Measurements from ENCODE around the gene S100A10.

Gene S100A10

DNA sequence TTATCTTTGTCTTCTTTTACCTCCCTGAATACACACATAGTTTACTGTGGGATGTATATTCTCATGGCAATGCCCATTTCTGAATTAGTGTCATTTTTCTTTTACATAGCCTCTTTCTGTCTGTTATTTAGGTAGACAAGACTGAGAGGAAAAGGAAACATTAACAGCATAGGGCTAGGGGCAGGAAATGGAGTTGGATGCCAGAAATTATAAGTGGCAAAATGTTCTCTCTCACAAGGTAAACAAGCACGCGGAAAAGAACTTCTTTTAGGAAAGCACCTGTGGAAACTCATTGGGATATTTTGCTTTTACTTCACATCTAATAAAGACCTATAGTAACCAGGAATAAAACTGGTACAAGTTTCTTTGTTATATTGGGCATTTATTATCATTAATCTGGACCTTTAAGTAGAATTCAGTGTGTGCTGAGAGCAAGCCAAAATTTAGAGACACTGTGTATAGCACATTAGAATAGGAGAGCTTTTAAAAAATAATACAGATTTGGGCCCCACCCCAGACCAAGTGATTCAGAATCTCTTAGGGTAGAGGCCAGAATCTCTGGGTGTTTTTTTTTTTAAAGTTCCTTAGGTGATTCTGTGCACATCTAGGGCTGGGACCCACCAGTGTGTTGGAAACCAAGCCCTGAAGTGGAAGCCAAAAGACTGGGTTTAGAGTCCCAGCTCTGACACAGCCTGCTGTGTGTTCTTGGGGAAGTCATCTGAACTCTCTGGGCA lies 32.7 kb downstream of the S100A10 start:
- DNase-seq = no peak

DNA sequence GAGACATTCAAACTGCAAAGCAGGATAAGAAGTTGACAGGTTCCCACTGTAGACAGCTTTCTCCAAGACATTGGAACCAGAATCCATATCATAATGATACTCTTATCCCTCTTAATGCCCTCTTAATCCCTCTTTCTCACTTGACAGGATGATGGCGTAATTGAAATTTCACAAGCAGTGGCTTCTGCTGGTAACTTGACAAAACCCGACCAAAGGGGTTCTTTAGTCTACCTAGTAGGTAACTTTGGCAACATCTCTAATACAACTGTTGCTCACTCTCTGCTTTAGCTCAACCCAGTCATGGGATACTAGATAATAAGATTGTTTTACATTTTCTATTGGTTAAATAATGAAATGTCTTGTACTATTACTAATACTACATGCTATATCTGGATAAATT lies 34.7 kb downstream of the S100A10 start:
- no peak for DNase-seq

GRCh38 chr1:151956957-151957497 lies 36.6 kb downstream of the S100A10 start:
- DNase-seq = no peak

DNA sequence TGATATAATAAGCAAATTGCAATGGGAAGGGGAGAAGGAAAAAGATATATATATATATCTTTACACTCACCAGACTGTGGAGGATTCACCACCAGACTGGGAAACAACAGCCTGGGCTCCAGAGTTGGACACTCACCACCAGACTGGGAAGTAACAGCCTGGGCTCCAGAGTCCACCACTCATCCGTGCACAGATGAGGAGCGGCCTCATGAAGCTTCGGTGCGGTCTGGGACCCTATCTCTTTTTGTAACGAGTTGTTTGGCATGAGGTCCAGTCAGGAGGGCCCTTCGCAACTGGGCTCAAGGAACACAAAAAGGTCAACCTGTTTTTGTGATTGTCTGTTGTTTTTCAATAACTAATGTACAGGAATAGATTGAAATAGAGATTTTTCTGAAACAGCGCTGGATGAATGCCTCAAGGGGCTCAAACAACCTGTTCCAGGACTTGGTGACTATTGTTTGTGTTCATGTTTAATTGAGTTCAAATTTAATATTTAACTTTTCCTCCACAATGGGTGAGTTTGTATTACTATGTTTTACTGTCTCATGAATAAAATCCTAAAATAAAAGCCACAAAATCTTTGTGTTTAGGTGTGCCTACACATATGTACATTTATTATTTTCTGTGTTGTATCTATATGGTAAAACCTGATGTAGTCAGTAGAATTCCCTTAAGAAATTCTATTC lies 40.1 kb downstream of the S100A10 start:
- DNase-seq = no peak

GRCh38 chr1:151952811-151953210 lies 40.8 kb downstream of the S100A10 start:
- DNase-seq = no peak

DNA sequence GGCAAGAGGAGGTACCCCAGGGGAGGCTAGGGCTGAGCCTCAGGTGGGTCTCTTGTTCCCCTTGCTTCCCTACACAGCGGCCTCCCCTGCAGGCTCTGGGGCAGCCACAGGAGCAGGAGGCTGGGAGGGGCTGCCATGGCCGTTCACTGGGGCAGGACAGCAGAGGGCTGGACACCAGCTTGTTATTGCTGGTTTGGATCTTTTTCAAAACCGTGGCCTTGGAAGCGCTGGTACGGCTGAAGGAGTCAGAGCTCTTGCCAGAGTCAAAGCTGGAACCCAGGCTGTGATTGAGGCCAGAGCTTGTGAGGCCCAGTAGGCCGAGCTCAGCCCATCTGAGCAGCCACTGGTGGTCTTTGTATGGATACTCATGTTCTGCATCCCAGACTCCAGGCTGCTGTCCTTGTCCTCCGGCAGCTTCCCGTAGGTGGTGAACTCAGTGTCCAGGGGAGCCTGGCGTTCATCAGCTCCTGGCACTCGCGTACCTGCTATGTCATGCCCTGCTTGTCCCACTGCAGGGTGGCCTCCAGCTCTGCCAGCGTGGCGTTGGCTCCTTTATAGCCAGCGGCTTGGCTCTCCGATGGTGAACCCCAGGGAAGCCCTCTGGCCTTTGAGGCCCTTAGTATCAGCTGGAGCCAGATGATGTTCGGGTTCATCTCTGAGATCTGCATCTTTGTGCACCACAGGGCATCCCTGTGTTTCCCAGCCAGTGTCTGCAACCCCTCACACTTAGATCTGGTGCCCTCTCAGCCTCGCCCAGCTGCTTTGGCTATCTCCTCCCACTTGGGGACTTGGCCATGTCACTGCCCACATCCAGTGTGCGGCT lies 44.1 kb downstream of the S100A10 start:
- no peak for DNase-seq

- DNase-seq = no peak
Measured at GRCh38 chr1:151948506-151948905, 45.2 kb downstream of the S100A10 start.

GRCh38 chr1:151947140-151947539 lies 46.5 kb downstream of the S100A10 start:
- no peak for DNase-seq

DNA sequence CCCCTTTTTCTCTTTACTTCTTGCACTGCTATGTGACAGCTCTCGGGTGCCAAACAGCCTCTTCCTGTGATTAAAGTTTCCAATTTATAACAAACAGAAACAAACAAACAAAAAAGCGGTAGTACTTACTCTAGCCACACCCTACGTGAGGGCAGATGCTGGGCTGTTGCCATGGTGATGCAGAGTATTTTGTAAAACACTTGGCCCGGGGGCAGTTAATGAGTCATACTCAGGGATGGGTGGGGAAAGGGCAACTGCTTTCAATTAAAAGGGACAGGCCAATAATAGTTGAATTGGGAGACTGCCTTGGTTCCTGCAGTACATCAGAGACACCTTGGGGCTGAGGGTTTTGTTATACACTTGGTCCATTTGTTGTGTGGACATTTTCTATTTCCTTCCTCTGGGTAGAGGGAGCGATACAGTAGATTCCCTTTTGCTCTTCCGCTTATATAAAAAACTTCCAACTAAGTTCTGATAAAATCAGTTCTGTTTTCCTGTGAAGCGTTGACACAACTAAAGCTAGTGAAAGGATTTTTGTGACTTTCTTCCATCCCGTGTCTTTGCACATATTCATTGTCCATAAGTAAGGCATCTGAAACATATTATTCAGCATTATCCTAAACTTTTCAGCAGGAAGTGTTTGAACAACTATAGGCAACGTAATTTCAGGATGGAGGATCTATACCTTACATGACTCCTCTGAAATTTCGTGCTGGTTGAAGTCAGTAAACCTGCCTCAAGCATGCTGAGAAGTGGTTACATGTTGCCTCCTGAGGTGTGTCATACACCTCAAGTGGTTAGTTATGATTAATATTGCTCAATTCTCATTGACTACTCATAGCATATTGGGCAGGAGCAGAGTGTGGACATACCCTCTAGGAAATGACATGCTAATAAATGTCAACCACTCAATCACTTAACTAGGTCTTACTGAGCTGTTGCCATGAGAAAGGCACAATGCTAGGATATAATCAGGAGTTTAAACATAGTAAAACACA lies 47.6 kb downstream of the S100A10 start:
- peak; percentile 94 to 95 for DNase-seq

GRCh38 chr1:151944857-151945575 lies 48.6 kb downstream of the S100A10 start:
- DNase-seq = peak in 1 of 2 donors; percentile 28

DNA sequence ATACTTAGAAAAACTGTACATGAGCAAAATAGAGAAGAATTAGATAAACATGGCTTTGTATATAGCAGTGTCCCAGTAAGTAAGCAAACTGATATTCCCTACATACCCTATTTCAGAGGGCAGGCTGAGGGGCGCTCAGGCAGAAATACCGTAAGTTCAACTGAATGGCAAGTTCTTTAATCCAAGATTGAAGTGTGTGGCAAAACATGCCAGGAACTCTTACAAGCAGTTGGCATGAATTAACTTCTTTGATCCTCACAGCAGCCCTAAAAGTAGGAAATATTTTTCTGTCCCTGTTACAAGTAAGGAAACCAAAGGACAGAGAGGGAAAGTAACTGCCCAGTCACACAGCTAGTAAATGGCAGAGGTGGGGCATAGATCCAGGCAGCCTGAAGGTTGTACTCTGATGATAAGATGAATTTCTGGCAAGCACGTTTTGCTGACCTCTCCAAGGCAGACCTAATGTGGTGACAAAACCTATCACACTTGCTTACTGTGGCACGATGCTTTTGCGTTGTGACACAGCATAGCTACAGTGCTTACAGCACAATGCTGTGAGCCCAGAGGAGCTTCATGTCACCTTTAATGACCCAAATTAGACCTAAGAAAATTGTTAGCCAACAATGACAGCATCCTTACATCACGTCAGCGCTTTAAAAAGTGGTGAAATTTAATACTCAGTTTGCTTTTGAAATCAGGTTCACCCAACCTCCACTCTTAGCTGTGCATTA lies 49.4 kb downstream of the S100A10 start:
- DNase-seq = peak; percentile 36 to 63

GRCh38 chr1:151943591-151943990 lies 50.1 kb downstream of the S100A10 start:
- no peak for DNase-seq

DNA sequence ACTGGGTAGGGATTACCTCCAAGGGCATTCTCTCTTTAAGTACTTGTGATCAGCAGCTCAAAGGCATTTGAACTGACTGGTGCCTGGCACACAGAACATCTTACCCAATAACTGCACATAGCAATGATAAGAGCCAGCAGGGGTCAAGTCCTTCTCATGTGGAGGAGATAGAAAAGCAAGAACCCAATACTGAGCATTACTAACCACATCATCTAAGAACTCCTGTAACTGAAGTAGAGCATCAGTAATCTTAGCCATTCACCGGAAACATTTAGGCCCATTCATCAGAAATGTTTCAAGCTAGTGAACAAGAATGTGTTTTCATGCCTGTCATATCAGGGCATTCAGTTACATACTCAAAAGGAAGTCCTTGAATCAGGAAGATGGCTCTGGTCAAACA lies 50.8 kb downstream of the S100A10 start:
- no peak for DNase-seq

- DNase-seq = no peak
Measured at GRCh38 chr1:151940541-151940940, 53.1 kb downstream of the S100A10 start.

DNA sequence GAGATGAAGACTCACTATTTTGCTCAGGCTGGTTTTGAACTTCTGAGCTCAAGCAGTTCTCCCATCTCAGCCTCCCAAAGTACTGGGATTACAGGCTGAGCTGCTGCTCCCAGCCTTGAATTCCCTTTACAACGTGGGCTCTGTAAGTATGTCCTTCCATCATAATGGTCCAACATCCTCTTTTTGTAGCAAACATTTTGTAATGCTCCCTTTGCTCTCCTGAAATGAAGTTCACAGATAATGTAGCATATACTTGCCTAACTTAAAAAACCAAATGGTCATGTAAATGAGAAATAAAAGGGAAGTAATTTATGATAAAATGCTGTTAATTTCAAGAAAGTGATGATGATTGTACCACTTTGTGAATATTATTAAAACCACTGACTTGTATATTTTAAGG lies 53.9 kb downstream of the S100A10 start:
- no peak for DNase-seq

DNA sequence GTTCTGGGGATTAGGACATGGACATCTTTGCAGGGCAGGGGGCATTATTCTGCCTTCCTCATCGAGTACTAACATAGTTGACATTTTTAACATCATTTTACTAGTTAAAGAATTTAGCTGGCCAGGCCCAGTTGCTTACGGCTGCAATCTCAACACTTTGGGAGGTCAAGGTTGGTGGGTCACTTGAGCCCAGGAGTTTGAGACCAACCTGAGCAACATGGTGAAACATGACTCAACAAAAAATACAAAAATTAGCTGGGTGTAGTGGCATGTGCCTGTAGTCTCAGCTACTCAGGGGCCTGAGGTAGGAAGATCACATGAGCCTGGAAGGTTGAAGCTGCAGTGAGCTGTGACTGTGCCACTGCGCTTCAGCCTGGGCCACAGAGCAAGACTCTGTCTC lies 54.5 kb downstream of the S100A10 start:
- no peak for DNase-seq

DNA sequence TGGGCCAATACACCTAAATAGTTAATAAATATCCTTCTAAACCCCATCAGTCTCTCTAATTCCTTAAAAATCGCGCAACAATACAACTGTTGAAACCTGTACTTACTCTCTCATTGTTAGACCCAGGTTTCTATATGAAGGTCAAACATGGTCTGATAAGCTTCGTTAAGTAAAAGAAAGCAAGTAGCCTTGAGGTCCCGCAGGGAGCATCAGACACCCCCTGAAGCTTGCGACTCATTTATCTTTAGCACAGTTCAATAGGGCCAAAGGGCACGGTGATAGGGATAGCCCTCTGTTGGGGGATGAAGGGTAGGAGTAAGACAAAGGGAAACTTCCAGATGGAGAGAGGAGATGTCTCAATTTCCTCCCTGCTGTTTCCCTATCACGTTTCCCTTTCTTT lies 57.0 kb downstream of the S100A10 start:
- no peak for DNase-seq

DNA sequence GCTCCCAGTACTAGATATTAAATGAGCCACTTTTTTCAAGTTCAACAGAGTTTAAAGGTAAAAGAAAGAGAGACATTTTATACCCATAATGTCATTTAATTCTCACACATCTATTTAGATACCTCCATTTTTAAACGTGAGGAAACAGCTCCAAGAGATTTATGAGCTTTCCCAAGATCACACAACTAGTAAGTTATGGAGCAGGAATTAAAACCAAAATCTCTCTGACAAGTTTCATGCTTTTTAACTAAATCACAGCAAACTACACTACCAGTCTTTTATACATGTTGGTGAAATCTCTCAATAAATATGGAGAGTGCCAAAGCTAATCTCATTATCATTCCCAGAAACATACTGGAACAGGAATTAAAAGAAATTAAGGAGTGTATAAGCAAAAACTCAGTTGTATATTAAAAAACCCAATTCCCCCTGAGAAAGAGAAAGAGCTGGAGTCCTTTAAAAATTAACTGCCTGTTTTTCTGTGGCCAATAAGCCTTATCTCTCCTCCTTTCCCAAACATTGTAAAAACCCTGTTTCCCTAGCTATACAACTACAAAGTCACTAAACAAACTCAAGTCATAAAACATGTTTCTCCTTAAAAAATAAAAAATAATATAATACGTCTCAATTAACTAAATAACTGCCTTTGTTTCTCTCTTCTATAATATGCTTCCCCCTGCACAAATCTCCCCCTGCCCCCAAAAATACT lies 57.6 kb downstream of the S100A10 start:
- DNase-seq = no peak

DNA sequence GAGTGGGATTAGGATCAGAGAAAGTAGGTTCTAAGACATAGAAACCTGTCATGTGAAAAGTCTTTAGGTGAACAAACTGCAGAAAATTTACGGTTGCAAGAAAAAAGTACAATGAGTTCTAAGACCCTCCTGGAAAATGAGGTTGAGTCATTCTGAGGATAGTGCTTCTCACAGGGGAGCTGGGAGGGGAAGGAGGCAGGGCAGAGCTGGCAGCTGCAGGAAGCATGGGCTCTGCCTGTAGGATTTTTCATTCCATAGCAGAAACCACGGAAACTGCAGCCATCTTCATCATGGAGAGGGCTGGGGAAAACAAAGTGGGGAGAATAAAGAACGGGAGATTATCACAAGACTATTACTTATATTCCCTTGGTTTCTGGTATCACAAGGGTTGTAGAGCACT lies 58.5 kb downstream of the S100A10 start:
- DNase-seq = no peak

- peak; percentile 48 to 78 for DNase-seq
Measured at GRCh38 chr1:151934048-151934493, 59.6 kb downstream of the S100A10 start.
